OCI-LY3 (cell line): ENCODE results near the gene ITGA11.

Experiments
- H2AFZ ChIP-seq: fragments of 200-600, 300-600 bp; shearing (Covaris generic); 2 replicates; pipeline ENCODE4 v1.6.0; 2014; ENCODE audit warnings: antibody characterized with exemption, low read depth, low read length
- H3K27ac ChIP-seq: fragments of 200-600, 300-600 bp; sonication (generic); 2 replicates; pipeline ENCODE4 v1.5.1; 2014; ENCODE audit warnings: mild to moderate bottlenecking, low read length, moderate library complexity, mixed read lengths
- H3K27me3 ChIP-seq: fragments of 200-600, 300-600 bp; sonication (generic); 2 replicates; pipeline ENCODE4 v1.6.1; 2014; ENCODE audit warnings: low read depth, low read length, mixed read lengths
- H3K36me3 ChIP-seq: fragments of 200-600, 300-600 bp; sonication (generic); replicated peaks from 2 replicates; pipeline ENCODE3; 2014; ENCODE audit warnings: low read depth, low read length, mixed read lengths
- H3K4me1 ChIP-seq: fragments of 300-600, 200-600 bp; sonication (generic); 2 replicates; pipeline ENCODE4 v1.6.1; 2014; ENCODE audit warnings: low read length, mixed read lengths
- H3K4me2 ChIP-seq: fragments of 200-600, 300-600 bp; sonication (generic); 2 replicates; pipeline ENCODE4 v1.6.1; 2014; ENCODE audit warnings: low read length, mixed read lengths
- H3K4me3 ChIP-seq: fragments of 300-600, 200-600 bp; sonication (generic); 2 replicates; pipeline ENCODE4 v1.5.1; 2014; ENCODE audit warnings: antibody characterized with exemption, mild to moderate bottlenecking, low read length, moderate library complexity
- H3K79me2 ChIP-seq: fragments of 300-600, 200-600 bp; shearing (Covaris generic); 2 replicates; pipeline ENCODE4 v1.6.1; 2014; ENCODE audit warnings: mild to moderate bottlenecking, low read length, mixed read lengths
- H3K9ac ChIP-seq: fragments of 300-600, 200-600 bp; shearing (Covaris generic); 2 replicates; pipeline ENCODE4 v1.6.0; 2014; ENCODE audit warnings: mild to moderate bottlenecking, low read length, moderate library complexity
- H3K9me3 ChIP-seq: fragments of 200-600, 300-600 bp; shearing (Covaris generic); 2 replicates; pipeline ENCODE4 v1.6.1; 2014; ENCODE audit warnings: low read length, mixed read lengths; ENCODE audit not compliant: insufficient read depth
- H4K20me1 ChIP-seq: fragments of 200-600, 300-600 bp; sonication (generic); 2 replicates; pipeline ENCODE4 v1.6.1; 2016; ENCODE audit warnings: low read length, mixed read lengths; ENCODE audit not compliant: insufficient read depth
- EZH2phosphoT487 ChIP-seq: fragments of 200-600 bp; shearing (Covaris generic); IDR thresholded peaks from 2 replicates; pipeline ENCODE4 v1.6.1; 2018; ENCODE audit warnings: antibody characterized with exemption, mixed run types, low read depth
- TF ChIP-seq, protein P1 (sequence below): fragments of 200-600, 300-600 bp; sonication (generic); IDR thresholded peaks from 2 replicates; pipeline ENCODE4 v1.5.1; 2014; ENCODE audit warnings: antibody characterized with exemption, low read length, low read depth

ITGA11 gene

GRCh38 chr15:68364028-68364659 is 67.8 kb downstream of the ITGA11 start:
- peaks cover 51% of the 10 kb centered on the region for H3K27me3 ChIP-seq
- no peak overlapping the region for H2AFZ ChIP-seq
- no peaks in the 10 kb centered on the region for H3K36me3 ChIP-seq
- H4K20me1 ChIP-seq, result no peaks in the 10 kb centered on the region
- no peaks in the 10 kb centered on the region for H3K79me2 ChIP-seq
- no peak overlapping the region for H3K9ac ChIP-seq
- H3K4me3 ChIP-seq, result no peak overlapping the region
- H3K4me2 ChIP-seq, result no peak overlapping the region
- H3K27ac ChIP-seq, result no peak overlapping the region
- no peaks in the 10 kb centered on the region for H3K4me1 ChIP-seq
- TF ChIP-seq, protein P1, sequence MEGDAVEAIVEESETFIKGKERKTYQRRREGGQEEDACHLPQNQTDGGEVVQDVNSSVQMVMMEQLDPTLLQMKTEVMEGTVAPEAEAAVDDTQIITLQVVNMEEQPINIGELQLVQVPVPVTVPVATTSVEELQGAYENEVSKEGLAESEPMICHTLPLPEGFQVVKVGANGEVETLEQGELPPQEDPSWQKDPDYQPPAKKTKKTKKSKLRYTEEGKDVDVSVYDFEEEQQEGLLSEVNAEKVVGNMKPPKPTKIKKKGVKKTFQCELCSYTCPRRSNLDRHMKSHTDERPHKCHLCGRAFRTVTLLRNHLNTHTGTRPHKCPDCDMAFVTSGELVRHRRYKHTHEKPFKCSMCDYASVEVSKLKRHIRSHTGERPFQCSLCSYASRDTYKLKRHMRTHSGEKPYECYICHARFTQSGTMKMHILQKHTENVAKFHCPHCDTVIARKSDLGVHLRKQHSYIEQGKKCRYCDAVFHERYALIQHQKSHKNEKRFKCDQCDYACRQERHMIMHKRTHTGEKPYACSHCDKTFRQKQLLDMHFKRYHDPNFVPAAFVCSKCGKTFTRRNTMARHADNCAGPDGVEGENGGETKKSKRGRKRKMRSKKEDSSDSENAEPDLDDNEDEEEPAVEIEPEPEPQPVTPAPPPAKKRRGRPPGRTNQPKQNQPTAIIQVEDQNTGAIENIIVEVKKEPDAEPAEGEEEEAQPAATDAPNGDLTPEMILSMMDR, result no peak
- TF ChIP-seq EZH2phosphoT487, result no peak
- no peaks in the 10 kb centered on the region for H3K9me3 ChIP-seq

DNA sequence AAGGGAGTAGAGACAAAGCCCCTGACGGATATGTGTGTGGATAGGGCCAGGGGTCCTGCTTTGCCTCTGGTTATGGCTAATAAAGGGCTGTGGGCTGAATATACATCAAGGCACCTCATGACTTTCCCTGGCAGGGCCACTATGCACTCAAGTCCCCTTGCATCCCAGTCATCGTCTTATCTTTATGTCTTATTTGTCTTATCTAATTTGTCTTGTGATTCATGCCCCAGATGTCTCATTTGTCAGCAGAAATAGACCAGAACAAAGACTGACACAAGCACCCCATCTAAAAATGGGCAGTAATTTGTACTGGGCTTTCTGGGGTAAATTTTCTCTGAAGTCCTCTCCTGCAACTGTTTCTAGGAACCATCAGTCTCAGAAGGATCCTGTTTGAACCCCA is 68.6 kb downstream of the ITGA11 start:
- TF ChIP-seq, protein P1, result no peak
- TF ChIP-seq EZH2phosphoT487, result no peak
- H3K27me3 ChIP-seq, result peaks cover 54% of the 10 kb centered on the region
- no peaks in the 10 kb centered on the region for H3K36me3 ChIP-seq
- no peaks in the 10 kb centered on the region for H3K4me1 ChIP-seq
- H3K4me2 ChIP-seq, result no peak overlapping the region
- H4K20me1 ChIP-seq, result no peaks in the 10 kb centered on the region
- H2AFZ ChIP-seq, result no peak overlapping the region
- no peak overlapping the region for H3K9ac ChIP-seq
- no peaks in the 10 kb centered on the region for H3K79me2 ChIP-seq
- no peak overlapping the region for H3K4me3 ChIP-seq
- no peak overlapping the region for H3K27ac ChIP-seq
- H3K9me3 ChIP-seq, result no peaks in the 10 kb centered on the region

- Histone ChIP-seq H3K4me2 (no peak overlapping the region), H4K20me1 (no peaks in the 10 kb centered on the region), H3K9ac (no peak overlapping the region), H2AFZ (no peak overlapping the region), H3K4me3 (no peak overlapping the region), H3K36me3 (no peaks in the 10 kb centered on the region), H3K4me1 (no peaks in the 10 kb centered on the region), H3K9me3 (no peaks in the 10 kb centered on the region), H3K27me3 (peaks cover 54% of the 10 kb centered on the region), H3K27ac (no peak overlapping the region), H3K79me2 (no peaks in the 10 kb centered on the region)
- TF ChIP-seq, protein P1, result no peak
- TF ChIP-seq EZH2phosphoT487, result no peak
Observed at GRCh38 chr15:68362537-68363126, 69.3 kb downstream of the ITGA11 start.

DNA sequence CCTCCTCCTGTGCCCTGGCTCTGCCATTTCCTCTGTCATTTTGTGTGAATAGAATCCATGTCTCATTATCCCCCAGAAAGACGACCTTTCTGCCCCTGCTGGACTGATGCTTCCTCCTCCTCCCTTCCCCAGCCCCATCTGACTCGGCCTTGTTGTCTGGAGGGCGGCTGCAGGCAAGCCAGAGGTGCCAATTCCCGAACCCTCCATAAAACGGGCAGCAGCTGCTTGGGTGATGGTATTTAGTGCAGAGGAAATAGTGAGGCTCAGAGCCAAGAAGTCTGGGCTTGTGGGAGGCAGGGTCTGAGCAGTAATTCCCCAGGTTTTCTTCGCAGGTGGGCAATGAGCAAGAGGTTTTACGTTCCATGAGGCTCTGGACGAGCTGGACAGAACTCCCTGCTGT is 71.2 kb downstream of the ITGA11 start:
- H3K9me3 ChIP-seq, result peaks cover 9% of the 10 kb centered on the region; the same call in 1 of the 2 replicates
- TF ChIP-seq, protein P1, result no peak
- TF ChIP-seq EZH2phosphoT487, result no peak
- no peak overlapping the region for H3K9ac ChIP-seq
- H2AFZ ChIP-seq, result no peak overlapping the region
- H3K79me2 ChIP-seq, result no peaks in the 10 kb centered on the region
- H3K4me1 ChIP-seq, result no peaks in the 10 kb centered on the region
- H3K36me3 ChIP-seq, result no peaks in the 10 kb centered on the region
- peaks cover 41% of the 10 kb centered on the region for H3K27me3 ChIP-seq
- no peak overlapping the region for H3K4me3 ChIP-seq
- no peaks in the 10 kb centered on the region for H4K20me1 ChIP-seq
- H3K4me2 ChIP-seq, result no peak overlapping the region
- H3K27ac ChIP-seq, result no peak overlapping the region
